Natural killer cell (primary cell): ENCODE measurements around the gene HDAC1. TPM values are rescaled to one million over a fixed set of nuclear protein-coding genes. Genes with fewer than 3 reads are reported as not detected.
A peak's percentile ranks its signal among the peaks of the same experiment; 100 is the strongest.

ENCODE experiments used
- ATAC-seq, 3 donors: fragments of 150-1000 bp in 2 of 3; fragments of 200-7000 bp in 1 of 3; cut with Tn5 transposase; 1 replicate in 1 of 3; 2 replicates in 2 of 3; pipeline ENCODE4 v1.10.0; 2021; ENCODE audit warnings: mild to moderate bottlenecking in 2 of 3, moderate library complexity in 2 of 3
- DNase-seq, 2 donors: peaks; one replicate each; pipeline versions ENCODE4 v3.0.0 to v3.0.0-alpha.2; 2013 to 2021; ENCODE audit warnings: mixed read lengths in 1 of 2
- H3K27ac ChIP-seq: one replicate; pipeline ENCODE4 v1.5.1; 2013; ENCODE audit warnings: mild to moderate bottlenecking, low read length
- H3K27me3 ChIP-seq: one replicate; pipeline ENCODE4 v1.6.1; 2013; ENCODE audit warnings: low read length; ENCODE audit not compliant: control insufficient read depth, insufficient read depth
- H3K36me3 ChIP-seq: one replicate; pipeline ENCODE4 v1.6.1; 2013; ENCODE audit warnings: low read length; ENCODE audit not compliant: control insufficient read depth, insufficient read depth
- H3K4me1 ChIP-seq: one replicate; pipeline ENCODE4 v1.6.1; 2013; ENCODE audit warnings: low read length; ENCODE audit not compliant: control insufficient read depth, insufficient read depth
- H3K4me3 ChIP-seq: one replicate; pipeline ENCODE4 v1.5.1; 2013; ENCODE audit warnings: low read length
- H3K9me3 ChIP-seq: one replicate; pipeline ENCODE4 v1.6.1; 2013; ENCODE audit warnings: low read length; ENCODE audit not compliant: control insufficient read depth, insufficient read depth
- H3K27ac Mint-ChIP-seq, 2 donors: one replicate each; pipeline ENCODE4 v1.8.0; 2022; ENCODE audit warnings: mild to moderate bottlenecking in 2 of 2, mixed read lengths in 2 of 2, moderate library complexity in 1 of 2
- H3K27me3 Mint-ChIP-seq, 2 donors: one replicate each; pipeline ENCODE4 v1.8.0; 2022; ENCODE audit warnings: low read depth in 2 of 2, mixed read lengths in 2 of 2
- H3K36me3 Mint-ChIP-seq: one replicate; pipeline ENCODE4 v1.8.0; 2022; ENCODE audit warnings: mixed read lengths
- H3K4me1 Mint-ChIP-seq, 2 donors: one replicate each; pipeline ENCODE4 v1.8.0; 2022; ENCODE audit warnings: mixed read lengths in 2 of 2
- H3K4me3 Mint-ChIP-seq: one replicate; pipeline ENCODE4 v1.8.0; 2022; ENCODE audit warnings: mild to moderate bottlenecking, moderate library complexity, mixed read lengths
- H3K9me3 Mint-ChIP-seq, 2 donors: one replicate each; pipeline ENCODE4 v1.8.0; 2022; ENCODE audit warnings: mixed read lengths in 2 of 2
- CTCF ChIP-seq: fragments of 200-600 bp; IDR thresholded peaks from one replicate; pipeline ENCODE4 v1.8.0; 2022; ENCODE audit warnings: antibody characterized with exemption
- WGBS: methylation state at CpG from one replicate; pipeline ENCODE4 v1.1.7; 2013; ENCODE audit warnings: missing lambda C conversion rate; ENCODE audit not compliant: insufficient coverage; 5-methylcytosine and 5-hydroxymethylcytosine counted together
- intact Hi-C: fragments of 100-400 bp; cut with micrococcal nuclease; formaldehyde crosslinking; loops from one replicate; pipeline ENCODE4 v1.14.2; 2022
- total RNA-seq, 4 donors: library from RNA; stranded (reverse); fragments of 120-200 nt in 1 of 4; gene quantifications; one replicate each; pipeline versions ENCODE4 v1.2.3 to v1.2.4, GENCODE V29; 2013 to 2022

Gene HDAC1
- total RNA-seq, 3 donors from 2014 or later (not counting 1 experiment from before 2014, with no cell fraction given), result 110 to 133 (median 125) TPM

- Mint-ChIP-seq H3K9me3 (no peaks in the 10 kb centered on the region), H3K4me1 (peaks cover 44 to 55% of the 10 kb centered on the region in 2 donors), H3K4me3 (peak overlapping the region; percentile 75), H3K27ac (peak overlapping the region; percentile 93 to 96), H3K27me3 (no peaks in the 10 kb centered on the region), H3K36me3 (no peaks in the 10 kb centered on the region)
- DNase-seq, result no peak
- TF ChIP-seq CTCF, result no peak
- peak overlapping the region; percentile 51 for H3K27ac ChIP-seq
- ATAC-seq, result no peak
- no peaks in the 10 kb centered on the region for H3K27me3 ChIP-seq
- intact Hi-C loops, result no loop called here
- H3K4me1 ChIP-seq, result peaks cover 56% of the 10 kb centered on the region
- WGBS, result 96% methylated on average over 12 of the region's 12 CpGs
- H3K9me3 ChIP-seq, result no peaks in the 10 kb centered on the region
- H3K4me3 ChIP-seq, result no peak overlapping the region
- H3K36me3 ChIP-seq, result no peaks in the 10 kb centered on the region
Measured at GRCh38 chr1:32247452-32247851, 44.4 kb upstream of the HDAC1 start.

GRCh38 chr1:32247983-32248889 lies 43.6 kb upstream of the HDAC1 start:
- Histone ChIP-seq H3K27ac (peak overlapping the region; percentile 51), H3K4me3 (no peak overlapping the region), H3K9me3 (no peaks in the 10 kb centered on the region), H3K27me3 (no peaks in the 10 kb centered on the region), H3K36me3 (no peaks in the 10 kb centered on the region), H3K4me1 (peaks cover 61% of the 10 kb centered on the region)
- intact Hi-C loops, result no loop called here
- Mint-ChIP-seq H3K4me1 (peaks cover 50 to 57% of the 10 kb centered on the region in 2 donors), H3K9me3 (no peaks in the 10 kb centered on the region), H3K36me3 (no peaks in the 10 kb centered on the region), H3K4me3 (peak overlapping the region; percentile 100), H3K27me3 (no peaks in the 10 kb centered on the region), H3K27ac (peak overlapping the region; percentile 93 to 96)
- DNase-seq (peak; percentile 75 to 85), ATAC-seq (peak; percentile 29 to 63 (median 53))
- peak; percentile 91 for TF ChIP-seq CTCF
- WGBS, result 8% methylated on average over 28 of the region's 31 CpGs

GRCh38 chr1:32249831-32250525 lies 41.9 kb upstream of the HDAC1 start:
- H3K27ac Mint-ChIP-seq, result peak overlapping the region; percentile 93 to 96
- Histone ChIP-seq H3K27ac (peak overlapping the region; percentile 86), H3K4me1 (peaks cover 79% of the 10 kb centered on the region), H3K27me3 (no peaks in the 10 kb centered on the region), H3K4me3 (peak overlapping the region; percentile 4), H3K9me3 (no peaks in the 10 kb centered on the region), H3K36me3 (no peaks in the 10 kb centered on the region)
- DNase-seq (peak; percentile 72 to 94), ATAC-seq (peak; percentile 72 to 85 (median 82))
- intact Hi-C loops, result loop anchor here (2.0 to 5.0 kb wide), 3 partner anchors 15 to 41 kb away; no protein-coding TSS in a partner anchor
- no peak for TF ChIP-seq CTCF
- no peaks in the 10 kb centered on the region for H3K9me3 Mint-ChIP-seq
- H3K4me1 Mint-ChIP-seq, result peaks cover 56 to 71% of the 10 kb centered on the region in 2 donors
- H3K27me3 Mint-ChIP-seq, result no peaks in the 10 kb centered on the region
- H3K4me3 Mint-ChIP-seq, result peak overlapping the region; percentile 100
- 4% methylated on average over 9 of the region's 9 CpGs for WGBS
- H3K36me3 Mint-ChIP-seq, result no peaks in the 10 kb centered on the region
